ENCODE results near the gene ANKRD23. TPM values are rescaled to one million over a fixed set of nuclear protein-coding genes. Genes with fewer than 3 reads are reported as not detected.

The ANKRD23 gene
- total and polyA plus RNA-seq, 2 of the 13 experiments (the other 11 are each of a cell fraction or from before 2014, with no cell fraction given), result 1.5 to 1.6 TPM

DNA sequence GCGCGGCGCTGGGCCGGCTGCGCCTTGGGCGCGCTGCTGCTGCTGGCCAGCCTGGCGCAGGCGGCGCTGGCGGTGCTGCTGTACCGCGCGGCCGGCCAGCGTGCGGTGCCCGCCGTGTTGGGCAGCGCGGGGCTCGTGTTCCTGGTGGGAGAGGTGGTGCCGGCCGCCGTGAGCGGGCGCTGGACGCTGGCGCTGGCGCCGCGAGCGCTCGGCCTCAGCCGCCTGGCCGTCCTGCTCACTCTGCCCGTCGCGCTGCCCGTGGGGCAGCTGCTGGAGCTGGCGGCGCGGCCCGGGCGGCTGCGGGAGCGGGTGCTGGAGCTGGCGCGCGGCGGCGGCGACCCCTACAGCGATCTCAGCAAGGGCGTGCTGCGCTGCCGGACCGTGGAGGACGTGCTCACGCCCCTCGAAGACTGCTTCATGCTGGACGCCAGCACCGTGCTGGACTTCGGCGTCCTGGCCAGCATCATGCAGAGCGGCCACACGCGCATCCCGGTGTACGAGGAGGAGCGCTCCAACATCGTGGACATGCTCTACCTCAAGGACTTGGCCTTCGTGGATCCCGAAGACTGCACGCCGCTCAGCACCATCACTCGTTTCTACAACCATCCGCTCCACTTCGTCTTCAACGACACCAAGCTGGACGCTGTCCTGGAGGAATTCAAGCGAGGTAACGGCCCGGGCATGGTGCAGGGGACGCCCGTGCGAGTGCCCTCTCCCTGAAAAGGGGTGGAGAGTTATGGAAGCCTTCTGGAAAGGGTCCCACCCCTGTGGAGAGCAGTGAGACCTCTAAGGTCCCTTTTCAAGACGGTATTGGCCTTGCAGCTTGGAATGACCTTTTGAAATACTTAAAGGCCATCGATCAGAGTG is 26.8 kb downstream of the ANKRD23 start (continued):
- no peak for TF ChIP-seq ARID5B (CRISPR knock-in tag; IDR thresholded peaks at IDR 0.05)
- TF ChIP-seq KLF16 (CRISPR knock-in tag; IDR thresholded peaks at IDR 0.05), result no peak
- TF ChIP-seq ZNF230 (CRISPR knock-in tag; IDR thresholded peaks at IDR 0.05), result no peak
- TF ChIP-seq DNMT3B (CRISPR knock-in tag; conservative IDR thresholded peaks at IDR 0.05), result no peak
- TF ChIP-seq ZFAT (CRISPR knock-in tag; conservative IDR thresholded peaks at IDR 0.05), result no peak
- peak; percentile 69; the same call in 1 of the 2 replicates for TF ChIP-seq ZNF468 (CRISPR knock-in tag; IDR thresholded peaks at IDR 0.05)
- TF ChIP-seq ZNF678 (CRISPR knock-in tag; IDR thresholded peaks at IDR 0.05), result no peak
- TF ChIP-seq MAFK (conservative IDR thresholded peaks at IDR 0.05 in 1 of 2, IDR thresholded peaks at IDR 0.05 in 1 of 2; ENCODE audit: low read length in 2 of 2), result no peak
- no peak; the same call in 1 of the 2 replicates for TF ChIP-seq SPEN (CRISPR knock-in tag; IDR thresholded peaks at IDR 0.05; ENCODE audit: low read depth)
- TF ChIP-seq AFF4 (CRISPR knock-in tag; IDR thresholded peaks at IDR 0.05), result no peak
- no peak for TF ChIP-seq ZNF570 (CRISPR knock-in tag; IDR thresholded peaks at IDR 0.05; ENCODE audit: borderline replicate concordance)
- TF ChIP-seq CHD4 (IDR thresholded peaks at IDR 0.05; ENCODE audit: borderline replicate concordance, low read length), result no peak
- TF ChIP-seq HIC2 (CRISPR knock-in tag; IDR thresholded peaks at IDR 0.05; ENCODE audit: low read depth), result no peak; the same call in 1 of the 2 replicates
- no peak for TF ChIP-seq YEATS4 (CRISPR knock-in tag; IDR thresholded peaks at IDR 0.05; ENCODE audit: borderline replicate concordance)
- TF ChIP-seq RXRB (CRISPR knock-in tag; IDR thresholded peaks at IDR 0.05; ENCODE audit: borderline replicate concordance), result no peak
- TF ChIP-seq ZNF549 (CRISPR knock-in tag; IDR thresholded peaks at IDR 0.05), result no peak
- no peak for TF ChIP-seq ZNF605 (CRISPR knock-in tag; IDR thresholded peaks at IDR 0.05)
- no peak for TF ChIP-seq GABPA (IDR thresholded peaks at IDR 0.05; ENCODE audit: low read depth, low read length)
- TF ChIP-seq GABPA (CRISPR knock-in tag; IDR thresholded peaks at IDR 0.05; ENCODE audit: low read depth), result no peak
- TF ChIP-seq SUZ12 (IDR thresholded peaks at IDR 0.05; ENCODE audit: low read depth, low read length), result no peak
- peak; percentile 60; the same call in 1 of the 2 replicates for TF ChIP-seq ZBTB38 (CRISPR knock-in tag; IDR thresholded peaks at IDR 0.05)

Data from HepG2 (cell line).